ENCODE measurements around the gene AOPEP.

GRCh38 chr9:94946256-94946655, 219.8 kb downstream of the AOPEP start:
- TF ChIP-seq CTCF (IDR thresholded peaks at IDR 0.05; ENCODE audit: poor library complexity, severe bottlenecking) (no peak), POLR2AphosphoS5 (IDR thresholded peaks at IDR 0.05) (no peak), EZH2 (IDR thresholded peaks at IDR 0.05; ENCODE audit: borderline replicate concordance, insufficient read depth, low read length, poor library complexity, severe bottlenecking) (no peak), RAD21 (conservative IDR thresholded peaks at IDR 0.05) (no peak), MXI1 (conservative IDR thresholded peaks at IDR 0.05; ENCODE audit: poor library complexity, severe bottlenecking) (no peak), REST (IDR thresholded peaks at IDR 0.05; ENCODE audit: borderline replicate concordance) (no peak), EP300 (conservative IDR thresholded peaks at IDR 0.05; ENCODE audit: poor library complexity, severe bottlenecking) (no peak)
